Activated CD8-positive, alpha-beta memory T cell treated with anti-CD3 and anti-CD28 coated beads for 36 hours (primary cell): Measurements from ENCODE around the gene PPP1R13L. TPM values are rescaled to one million over a fixed set of nuclear protein-coding genes. Genes with fewer than 3 reads are reported as not detected.
"Not testable (repeated sequence)": the region's sequence is repeated elsewhere in the genome, so short reads cannot be mapped to it uniquely, and the experiment has no call there.

ENCODE experiments used
- CTCF ChIA-PET: fragments of 350-600 bp; sonication (Branson Sonifier 250); formaldehyde crosslinking; loops from one replicate; lab custom pipeline; 2021; ENCODE audit warnings: antibody characterized with exemption; lab: Charles Lee
- POLR2A ChIA-PET: fragments of 350-600 bp; sonication (Branson Sonifier 250); formaldehyde crosslinking; loops from one replicate; lab custom pipeline; 2021; ENCODE audit warnings: antibody characterized with exemption; lab: Charles Lee
- total RNA-seq, 2 experiments: library from RNA; stranded (reverse); gene quantifications; one replicate each; pipeline ENCODE4 v1.2.3, GENCODE V29; 2021

The PPP1R13L gene
- total RNA-seq, 2 experiments from 2014 or later = 3.4 to 3.9 TPM

GRCh38 chr19:45439569-45440258, 34.8 kb upstream of the PPP1R13L start:
- ChIA-PET CTCF (interaction anchor here (0.6 to 7.5 kb wide), 38 partner anchors 9 to 1273 kb away, joined by 3 to 282 read pairs (median 4); partner anchors contain the start of genes CLASRP, ERCC1, FOSB and PPP1R13L), POLR2A (interaction anchor here (0.6 to 1.3 kb wide), 9 partner anchors 14 to 331 kb away, joined by 3 to 23 read pairs (median 5); partner anchors contain the start of gene ERCC2)

GRCh38 chr19:45439190-45439568, 34.3 kb upstream of the PPP1R13L start:
- CTCF ChIA-PET = interaction anchor here (0.6 to 7.5 kb wide), 36 partner anchors 10 to 483 kb away, joined by 3 to 282 read pairs (median 5); partner anchors contain the start of genes CLASRP, ERCC1, FOSB and PPP1R13L
- POLR2A ChIA-PET = interaction anchor here (0.6 to 1.3 kb wide), 9 partner anchors 13 to 331 kb away, joined by 3 to 23 read pairs (median 5); partner anchors contain the start of gene ERCC2

DNA sequence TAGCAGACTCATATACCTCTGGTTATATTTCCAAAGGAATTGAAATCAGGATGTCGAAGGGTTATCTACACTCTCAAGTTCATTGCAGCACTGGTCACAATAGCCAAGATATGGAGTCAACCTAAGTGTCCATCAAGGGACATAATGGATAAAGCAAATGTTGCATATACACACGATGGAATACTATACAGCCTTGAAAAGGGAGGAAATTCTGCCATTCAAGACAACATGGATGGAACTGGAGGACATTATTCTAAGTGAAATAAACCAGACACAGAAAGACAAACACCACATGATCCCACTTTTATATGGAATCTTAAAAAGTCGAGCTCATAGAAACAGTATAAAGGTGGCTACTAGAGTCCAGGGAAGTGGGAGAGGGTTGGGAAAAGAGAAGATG, 32.5 kb upstream of the PPP1R13L start:
- ChIA-PET CTCF (interaction anchor here (0.7 to 7.5 kb wide), 4 partner anchors 10 to 48 kb away, joined by 5 to 282 read pairs (median 6); partner anchors contain the start of gene FOSB), POLR2A (interaction anchor here (0.7 kb wide), 1 partner anchor 41 kb away, joined by 3 read pairs; no protein-coding TSS in a partner anchor)

DNA sequence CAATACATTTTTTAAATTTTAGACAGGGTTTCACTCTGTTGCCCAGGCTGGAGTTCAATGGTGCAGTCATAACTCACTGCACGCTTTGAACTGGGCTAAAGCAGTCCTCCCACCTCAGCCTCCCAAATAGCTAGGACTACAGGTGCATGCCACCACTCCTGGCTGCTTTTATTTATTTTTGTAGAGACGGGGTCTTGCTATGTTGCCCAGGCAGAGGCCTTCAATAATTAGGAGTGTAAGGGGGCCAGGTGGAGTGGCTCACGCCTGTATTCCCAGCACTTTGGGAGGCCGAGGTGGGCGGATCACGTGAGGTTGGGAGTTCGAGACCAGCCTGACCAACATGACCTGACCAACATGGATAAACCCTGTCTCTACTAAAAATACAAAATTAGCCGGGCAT, 27.7 kb upstream of the PPP1R13L start:
- POLR2A ChIA-PET = not testable (repeated sequence)
- CTCF ChIA-PET = interaction anchor here (0.7 to 0.9 kb wide), 2 partner anchors 46 to 53 kb away, joined by 3 read pairs; no protein-coding TSS in a partner anchor

DNA sequence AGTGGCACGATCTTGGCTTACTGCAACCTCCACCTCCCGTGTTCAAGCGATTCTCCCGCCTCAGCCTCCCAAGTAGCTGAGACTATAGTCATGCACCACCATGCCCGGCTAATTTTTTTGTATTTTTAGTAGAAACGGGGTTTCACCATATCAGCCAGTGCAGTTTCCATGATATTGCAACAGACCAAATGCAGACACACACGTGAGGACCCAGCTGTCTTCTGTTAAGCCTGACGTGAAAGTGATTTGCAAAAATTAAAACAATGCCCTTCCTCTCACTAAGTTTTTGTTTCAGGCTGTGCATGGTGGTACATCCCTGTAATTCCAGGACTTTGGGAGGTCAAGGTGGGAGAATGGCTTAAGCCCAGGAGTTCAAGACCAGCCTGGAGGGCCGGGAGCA, 26.1 kb upstream of the PPP1R13L start:
- POLR2A ChIA-PET = interaction anchor here (1.0 kb wide), 1 partner anchor 23 kb away, joined by 3 read pairs; no protein-coding TSS in a partner anchor
- CTCF ChIA-PET = interaction anchor here (0.6 to 5.5 kb wide), 4 partner anchors 9 to 54 kb away, joined by 3 to 45 read pairs (median 8); no protein-coding TSS in a partner anchor

DNA sequence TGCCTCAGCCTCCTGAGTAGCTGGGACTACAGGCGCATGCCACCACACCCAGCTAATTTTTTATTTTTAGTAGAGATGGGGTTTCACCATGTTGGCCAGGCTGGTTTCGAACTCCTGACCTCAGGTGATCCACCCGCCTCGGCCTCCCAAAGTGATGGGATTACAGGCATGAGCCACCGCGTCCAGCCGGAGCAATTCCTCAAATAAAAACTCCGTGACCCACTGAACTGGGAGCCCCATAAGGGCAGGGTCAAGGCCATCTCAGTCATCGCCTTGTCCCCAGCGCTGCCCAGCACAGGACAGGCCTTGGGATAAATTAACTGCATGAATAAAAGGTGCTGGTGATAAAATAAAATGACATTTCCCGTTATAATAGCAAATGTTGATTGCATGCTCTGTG, 25.0 kb upstream of the PPP1R13L start:
- CTCF ChIA-PET = interaction anchor here (1.2 to 5.5 kb wide), 4 partner anchors 10 to 55 kb away, joined by 3 to 45 read pairs (median 8); no protein-coding TSS in a partner anchor
- POLR2A ChIA-PET = interaction anchor here (0.6 kb wide), 1 partner anchor 23 kb away, joined by 5 read pairs; no protein-coding TSS in a partner anchor

DNA sequence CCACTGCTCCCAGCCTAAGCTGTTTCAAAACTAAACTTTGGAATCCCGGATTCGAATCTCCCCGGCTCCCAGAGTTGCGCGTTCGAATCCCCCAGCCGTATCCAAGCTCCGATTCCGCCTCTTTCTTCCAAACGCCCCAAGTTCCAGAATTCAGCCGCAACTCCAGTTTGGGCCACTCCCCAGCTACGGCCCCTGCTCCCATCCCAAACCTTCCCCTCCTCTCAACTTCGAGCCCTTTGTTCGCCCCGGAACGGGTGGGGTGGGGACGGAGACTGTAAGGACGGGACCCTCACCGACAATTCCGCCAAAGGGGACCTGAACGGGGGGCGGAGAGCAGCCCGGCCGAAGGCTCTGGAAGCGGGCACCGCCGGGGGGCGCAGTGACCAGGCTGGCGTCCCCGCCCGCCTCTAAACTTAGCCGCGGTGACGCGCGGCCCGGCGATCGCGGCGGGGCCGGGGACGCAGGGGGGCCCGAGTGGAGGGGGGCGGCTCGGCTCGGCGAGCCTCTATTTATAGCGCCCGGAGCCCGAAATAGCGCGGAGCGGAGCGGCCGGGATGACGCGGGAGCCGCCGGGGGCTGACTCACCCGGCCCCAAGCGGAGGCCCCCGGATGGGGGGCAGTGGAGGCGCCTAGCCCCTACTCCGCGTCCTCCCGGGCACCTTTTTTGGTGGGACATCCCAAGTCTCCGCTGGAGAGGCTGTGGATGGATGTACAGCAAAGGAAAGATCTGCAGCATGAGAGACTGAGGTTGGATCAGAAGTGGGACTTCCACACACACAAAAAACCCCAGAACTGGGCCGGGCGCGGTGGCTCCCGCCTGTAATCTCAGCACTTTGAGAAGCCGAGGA, 23.7 kb upstream of the PPP1R13L start:
- POLR2A ChIA-PET = no interaction called here
- CTCF ChIA-PET = interaction anchor here (0.6 to 5.5 kb wide), 15 partner anchors 11 to 341 kb away, joined by 3 to 45 read pairs (median 3); partner anchors contain the start of genes QPCTL, RTN2 and SIX5

- ChIA-PET POLR2A (interaction anchor here (0.6 kb wide), 1 partner anchor 58 kb away, joined by 4 read pairs; no protein-coding TSS in a partner anchor), CTCF (interaction anchor here (0.7 to 3.0 kb wide), 7 partner anchors 15 to 344 kb away, joined by 3 to 19 read pairs (median 5); no protein-coding TSS in a partner anchor)
Measured at GRCh38 chr19:45424191-45425058, 19.6 kb upstream of the PPP1R13L start.

GRCh38 chr19:45423589-45424190, 18.8 kb upstream of the PPP1R13L start, which contains the start of gene ERCC1:
Gene ERCC1, minus strand, starts transcription at chr19:45423917. Its CDS starts 543 bp downstream, at chr19:45423374.
- POLR2A ChIA-PET = interaction anchor here (0.6 kb wide), 1 partner anchor 59 kb away, joined by 4 read pairs; no protein-coding TSS in a partner anchor
- CTCF ChIA-PET = interaction anchor here (0.6 to 3.0 kb wide), 5 partner anchors 13 to 220 kb away, joined by 3 to 19 read pairs (median 10); no protein-coding TSS in a partner anchor

DNA sequence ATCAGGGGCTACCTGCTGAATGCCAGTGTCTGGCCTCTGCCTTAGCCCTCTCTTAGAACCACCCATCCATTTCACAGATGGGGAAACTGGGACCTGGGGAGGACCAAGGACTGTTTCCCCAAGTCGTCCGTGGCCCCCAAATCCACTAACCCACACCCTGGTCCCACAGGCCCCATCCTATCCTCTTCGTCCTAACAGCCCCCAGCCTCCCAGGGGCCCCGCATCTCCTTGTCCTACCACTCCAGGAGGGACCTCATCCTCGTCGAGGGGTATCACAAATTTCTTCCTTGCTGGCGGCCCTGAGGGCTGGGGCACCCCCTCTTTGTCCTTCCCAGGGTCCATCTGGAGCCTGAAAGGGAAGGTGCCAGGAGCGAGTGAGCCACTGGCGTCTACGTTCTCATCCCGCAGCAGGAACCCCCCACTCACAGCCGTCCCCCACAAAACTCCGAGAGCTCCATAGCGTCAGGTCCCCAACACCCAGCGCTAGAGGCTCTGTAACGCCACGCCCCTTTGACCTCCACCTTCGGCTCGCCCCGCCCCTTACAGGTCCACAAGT, 18.2 kb upstream of the PPP1R13L start:
- CTCF ChIA-PET = interaction anchor here (0.5 to 3.0 kb wide), 3 partner anchors 13 to 55 kb away, joined by 3 to 16 read pairs (median 4); no protein-coding TSS in a partner anchor
- POLR2A ChIA-PET = interaction anchor here (0.5 kb wide), 2 partner anchors 46 to 139 kb away, joined by 4 read pairs; no protein-coding TSS in a partner anchor

DNA sequence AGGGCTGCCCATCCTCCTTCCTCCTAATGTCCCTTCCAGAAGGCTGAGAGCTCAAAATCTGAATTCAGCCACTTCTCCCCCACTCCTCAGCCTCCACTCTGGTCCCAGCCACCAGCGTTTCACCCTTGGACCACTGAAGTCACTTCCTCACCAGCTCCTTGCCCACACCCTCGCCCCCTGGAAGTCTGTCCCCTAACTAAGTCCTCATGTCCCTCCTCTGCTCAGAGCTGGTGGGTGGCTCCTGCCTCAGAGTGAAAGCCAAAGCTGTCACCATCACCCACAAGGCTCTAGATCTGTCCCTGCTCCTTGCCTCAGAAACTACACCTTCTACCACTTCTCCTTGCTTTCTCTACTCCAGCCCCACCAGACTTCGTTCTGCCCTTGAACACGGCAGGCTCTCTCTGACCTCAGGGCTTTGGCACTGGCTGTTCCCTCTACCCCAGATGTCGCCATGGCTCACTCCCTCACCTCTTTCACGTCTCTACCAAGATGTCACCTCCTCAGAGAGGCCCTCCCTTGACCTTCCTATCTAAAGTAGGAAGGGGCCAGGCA, 17.2 kb upstream of the PPP1R13L start:
- POLR2A ChIA-PET = interaction anchor here (0.6 to 0.9 kb wide), 2 partner anchors 31 to 57 kb away, joined by 3 to 6 read pairs; no protein-coding TSS in a partner anchor
- CTCF ChIA-PET = interaction anchor here (0.8 to 1.5 kb wide), 2 partner anchors 9 to 57 kb away, joined by 3 to 4 read pairs; no protein-coding TSS in a partner anchor

DNA sequence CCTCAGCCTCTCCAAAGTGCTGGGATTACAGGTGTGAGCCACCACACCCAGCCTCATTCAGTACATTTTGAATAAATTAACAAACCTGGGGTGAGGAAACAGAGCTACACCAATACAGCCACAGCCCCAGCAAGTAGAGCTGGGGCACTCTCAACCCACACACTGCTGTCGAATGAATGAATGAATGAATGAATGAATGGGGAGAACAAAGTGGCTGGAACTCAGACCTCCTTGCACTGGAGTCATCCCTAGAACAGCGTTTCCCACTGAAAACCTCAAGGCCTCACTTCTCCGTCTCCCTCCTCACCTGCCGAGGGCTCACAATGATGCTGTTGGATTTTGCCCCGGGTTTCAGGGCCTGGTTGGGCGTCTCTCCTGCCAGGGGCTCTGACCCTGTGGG, 16.0 kb upstream of the PPP1R13L start:
- ChIA-PET CTCF (interaction anchor here (1.0 to 1.6 kb wide), 3 partner anchors 18 to 64 kb away, joined by 4 to 6 read pairs (median 5); no protein-coding TSS in a partner anchor), POLR2A (interaction anchor here (1.1 kb wide), 1 partner anchor 59 kb away, joined by 3 read pairs; no protein-coding TSS in a partner anchor)

DNA sequence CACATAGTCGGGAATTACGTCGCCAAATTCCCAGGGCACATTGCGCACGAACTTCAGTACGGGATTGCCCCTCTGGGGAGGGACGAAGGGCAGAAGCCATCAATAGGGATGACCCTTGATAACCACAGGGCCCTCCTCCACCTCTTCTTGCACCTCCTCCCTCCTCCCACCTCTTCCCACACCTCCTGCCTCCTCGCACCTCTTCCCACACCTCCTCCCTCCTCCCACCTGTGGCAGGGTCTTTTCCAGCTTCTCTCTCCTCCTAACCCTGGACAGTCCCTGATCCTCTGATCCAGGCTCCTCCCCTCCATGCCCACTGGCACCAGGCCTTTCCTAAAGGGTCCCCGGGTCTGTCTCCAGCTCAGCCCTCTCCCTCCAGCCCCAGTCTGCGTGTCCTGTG, 15.5 kb upstream of the PPP1R13L start:
- ChIA-PET CTCF (interaction anchor here (1.0 to 1.6 kb wide), 3 partner anchors 19 to 65 kb away, joined by 4 to 6 read pairs (median 5); no protein-coding TSS in a partner anchor), POLR2A (interaction anchor here (1.1 kb wide), 1 partner anchor 60 kb away, joined by 3 read pairs; no protein-coding TSS in a partner anchor)

GRCh38 chr19:45419895-45420294, 15.0 kb upstream of the PPP1R13L start:
- ChIA-PET CTCF (interaction anchor here (1.6 kb wide), 1 partner anchor 65 kb away, joined by 6 read pairs; no protein-coding TSS in a partner anchor), POLR2A (interaction anchor here (0.6 kb wide), 1 partner anchor 311 kb away, joined by 5 read pairs; no protein-coding TSS in a partner anchor)

DNA sequence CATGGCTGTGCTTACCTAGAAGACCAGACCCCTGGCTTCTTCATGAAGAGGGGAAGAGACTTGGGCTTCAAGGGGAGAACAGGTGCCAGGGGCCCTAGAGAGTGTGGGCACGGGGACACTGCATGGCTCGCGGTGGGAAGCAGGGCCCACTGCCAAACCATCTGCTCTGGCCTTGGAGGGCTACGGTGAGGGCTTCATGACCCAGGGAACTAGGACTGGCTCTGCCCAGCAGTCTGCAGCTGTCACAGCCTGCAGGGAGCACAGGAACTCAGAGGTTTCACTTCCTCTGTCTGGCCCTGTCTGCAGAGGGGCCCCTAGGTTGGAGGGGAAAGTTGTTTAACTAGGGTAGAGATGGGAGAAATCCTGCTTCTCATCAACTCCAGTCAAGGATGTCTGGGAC, 14.5 kb upstream of the PPP1R13L start:
- ChIA-PET POLR2A (interaction anchor here (0.6 kb wide), 1 partner anchor 312 kb away, joined by 5 read pairs; no protein-coding TSS in a partner anchor), CTCF (no interaction called here)

DNA sequence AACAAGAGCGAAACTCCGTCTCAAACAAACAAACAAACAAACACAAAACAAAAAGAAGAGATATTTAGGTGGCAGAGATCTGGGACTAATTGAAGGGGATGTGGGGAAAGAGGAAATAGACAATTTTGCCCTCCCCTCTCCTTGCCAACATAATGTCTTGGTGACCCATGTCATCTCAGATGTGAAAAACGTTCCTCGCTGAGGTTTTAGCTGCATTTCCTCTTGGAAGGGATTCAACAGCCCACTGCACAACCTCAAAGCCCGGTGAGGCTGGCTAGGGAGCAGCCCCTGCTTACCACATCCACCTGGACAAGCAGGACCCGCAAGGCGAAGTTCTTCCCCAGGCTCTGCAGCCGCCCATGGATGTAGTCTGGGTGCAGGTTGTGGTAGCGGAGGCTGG, 13.9 kb upstream of the PPP1R13L start:
- ChIA-PET CTCF (no interaction called here), POLR2A (no interaction called here)
